Stimulated activated naive CD8-positive, alpha-beta T cell treated with anti-CD3 and anti-CD28 coated beads, Interleukin-15, amount 100 ng/mL, for 72 hours (primary cell): ENCODE measurements around the gene ZEB1.
"Not testable (repeated sequence)": the region's sequence is repeated elsewhere in the genome, so short reads cannot be mapped to it uniquely, and the experiment has no call there.

Source experiments
- ATAC-seq: fragments of 150-1000 bp; cut with Tn5 transposase; 2 replicates; pipeline ENCODE4 v1.10.0; 2021; ENCODE audit warnings: mild to moderate bottlenecking, moderate library complexity
- DNase-seq, 2 donors: peaks; one replicate each; pipeline ENCODE4 v3.0.0; 2021 to 2022
- H3K27ac Mint-ChIP-seq, 2 donors: one replicate each; pipeline ENCODE4 v1.8.0; 2022; ENCODE audit warnings: mild to moderate bottlenecking in 2 of 2, mixed read lengths in 2 of 2, moderate library complexity in 2 of 2
- H3K27me3 Mint-ChIP-seq: one replicate; pipeline ENCODE4 v1.8.0; 2022; ENCODE audit warnings: mixed read lengths
- H3K4me1 Mint-ChIP-seq: one replicate; pipeline ENCODE4 v1.8.0; 2022; ENCODE audit warnings: mild to moderate bottlenecking, mixed read lengths
- H3K4me3 Mint-ChIP-seq, 2 donors: one replicate each; pipeline ENCODE4 v1.8.0; 2022; ENCODE audit warnings: mild to moderate bottlenecking in 2 of 2, mixed read lengths in 2 of 2, moderate library complexity in 1 of 2
- H3K9me3 Mint-ChIP-seq, 2 donors: one replicate each; pipeline ENCODE4 v1.8.0; 2022; ENCODE audit warnings: mixed read lengths in 2 of 2

Gene ZEB1

DNA sequence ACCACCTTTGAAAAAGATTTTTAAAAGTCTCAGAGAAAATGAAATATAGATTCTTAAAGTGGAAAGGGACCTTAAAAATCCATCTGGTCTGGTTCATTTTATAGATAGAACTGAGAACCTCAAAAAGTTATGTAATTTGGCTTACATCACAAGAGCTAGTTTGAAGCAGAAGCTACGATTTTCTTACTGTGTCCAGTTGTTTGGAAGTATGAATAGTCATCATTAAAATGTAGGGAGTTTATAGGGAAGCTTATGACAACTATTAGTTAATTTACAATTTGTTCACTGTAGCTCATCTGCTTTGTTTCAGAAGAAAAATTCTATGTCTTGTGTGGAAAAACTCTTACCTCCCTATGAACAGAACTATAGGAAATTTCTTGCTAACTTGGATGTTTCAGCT is 26.9 kb downstream of the ZEB1 start:
- Mint-ChIP-seq H3K27me3 (no peaks in the 10 kb centered on the region), H3K9me3 (no peaks in the 10 kb centered on the region), H3K4me3 (peak overlapping the region in 1 of 2 donors; percentile 5), H3K4me1 (peaks cover 55% of the 10 kb centered on the region), H3K27ac (no peak overlapping the region)
- ATAC-seq (no peak), DNase-seq (no peak)

DNA sequence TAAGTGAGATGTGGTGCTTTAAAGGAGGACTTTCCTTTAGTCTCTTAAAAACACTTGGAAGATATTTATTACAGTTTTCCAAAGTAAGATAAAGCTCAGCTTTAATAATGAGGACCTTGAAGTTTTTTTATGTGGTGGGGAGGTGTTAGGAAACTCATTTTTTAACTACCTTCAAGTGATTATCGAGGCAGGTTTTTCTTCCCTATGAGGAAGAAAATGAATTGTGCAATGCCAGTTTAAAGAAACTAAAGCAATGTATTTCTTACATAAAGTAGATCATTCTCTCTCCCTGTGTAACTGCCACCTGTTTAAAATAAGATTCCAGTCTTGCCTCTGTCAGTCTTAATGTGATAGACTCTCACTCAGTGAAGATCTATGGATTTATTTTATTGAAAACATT is 27.9 kb downstream of the ZEB1 start:
- no peaks in the 10 kb centered on the region for H3K9me3 Mint-ChIP-seq
- no peak for ATAC-seq
- no peaks in the 10 kb centered on the region for H3K27me3 Mint-ChIP-seq
- H3K27ac Mint-ChIP-seq, result no peak overlapping the region
- no peak overlapping the region for H3K4me3 Mint-ChIP-seq
- H3K4me1 Mint-ChIP-seq, result peaks cover 55% of the 10 kb centered on the region
- no peak for DNase-seq

DNA sequence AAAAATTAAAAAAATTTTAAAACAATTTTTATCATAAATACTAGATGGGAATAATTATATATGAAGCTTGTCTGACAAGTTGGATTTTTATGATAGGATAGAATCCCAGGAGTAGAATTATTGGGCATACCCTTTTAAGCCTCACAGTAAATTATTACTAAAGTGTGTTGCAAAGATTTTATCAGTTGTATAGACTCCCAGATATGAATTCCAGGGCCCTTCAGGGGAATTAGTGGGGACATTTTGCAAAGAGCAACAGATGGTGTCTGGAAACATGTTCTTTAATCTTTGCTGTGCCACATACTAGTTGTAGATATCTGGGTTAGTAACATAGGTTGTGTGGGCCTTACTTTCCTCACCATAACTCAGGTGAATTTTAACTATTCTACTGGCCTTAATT is 28.7 kb downstream of the ZEB1 start:
- H3K27me3 Mint-ChIP-seq, result no peaks in the 10 kb centered on the region
- no peak for DNase-seq
- no peak for ATAC-seq
- no peak overlapping the region for H3K27ac Mint-ChIP-seq
- H3K4me3 Mint-ChIP-seq, result peak overlapping the region; percentile 54 to 66
- peaks cover 63% of the 10 kb centered on the region for H3K4me1 Mint-ChIP-seq
- no peaks in the 10 kb centered on the region for H3K9me3 Mint-ChIP-seq

DNA sequence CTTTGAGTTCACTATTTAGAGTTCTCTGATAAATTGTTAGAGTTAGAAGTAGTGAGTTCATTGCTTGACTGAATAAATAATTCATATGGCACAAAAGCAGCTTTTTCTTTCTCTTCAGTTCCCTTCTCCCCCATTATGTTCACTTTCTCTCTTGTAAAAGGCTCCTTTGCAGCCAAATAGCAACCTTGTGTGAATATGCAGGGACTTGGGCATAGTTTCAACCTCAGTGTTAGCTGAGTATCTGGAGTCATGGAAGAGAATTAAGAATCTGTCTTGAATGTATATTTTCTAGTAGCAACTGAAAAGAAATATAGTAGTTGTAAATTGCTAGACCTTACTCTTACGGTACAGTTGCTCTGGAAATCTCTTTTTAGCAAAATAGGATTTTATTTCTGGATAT is 31.9 kb downstream of the ZEB1 start:
- ATAC-seq (no peak), DNase-seq (no peak)
- Mint-ChIP-seq H3K9me3 (no peaks in the 10 kb centered on the region), H3K27me3 (no peaks in the 10 kb centered on the region), H3K27ac (no peak overlapping the region), H3K4me1 (peaks cover 72% of the 10 kb centered on the region), H3K4me3 (no peak overlapping the region)

- H3K4me3 Mint-ChIP-seq, result no peak overlapping the region
- ATAC-seq (no peak), DNase-seq (no peak)
- peaks cover 67% of the 10 kb centered on the region for H3K4me1 Mint-ChIP-seq
- H3K27me3 Mint-ChIP-seq, result no peaks in the 10 kb centered on the region
- no peak overlapping the region for H3K27ac Mint-ChIP-seq
- no peaks in the 10 kb centered on the region for H3K9me3 Mint-ChIP-seq
Measured at GRCh38 chr10:31352436-31353226, 33.6 kb downstream of the ZEB1 start.

DNA sequence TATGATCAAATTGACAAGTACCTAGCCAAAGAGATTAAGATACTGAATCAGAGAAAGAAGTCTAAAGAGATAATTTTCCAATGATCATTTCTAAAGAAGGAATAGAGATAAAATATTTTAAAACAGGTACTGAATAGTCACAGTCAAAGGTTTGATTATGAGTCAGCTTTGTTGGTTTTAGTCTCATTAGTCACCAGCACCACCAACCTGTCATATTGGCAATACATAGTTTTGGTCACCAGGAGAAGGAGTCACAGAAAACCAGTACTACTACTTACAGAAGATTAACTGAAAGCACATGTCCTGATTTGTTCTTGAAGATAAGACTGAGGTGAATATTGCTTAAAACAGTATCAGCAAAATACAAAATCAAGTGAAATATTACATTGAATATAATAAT is 34.6 kb downstream of the ZEB1 start:
- no peaks in the 10 kb centered on the region for H3K9me3 Mint-ChIP-seq
- H3K4me1 Mint-ChIP-seq, result peaks cover 63% of the 10 kb centered on the region
- H3K27me3 Mint-ChIP-seq, result no peaks in the 10 kb centered on the region
- ATAC-seq (peak; percentile 100), DNase-seq (peak; percentile 29 to 44)
- peak overlapping the region in 1 of 2 donors; percentile 77 for H3K27ac Mint-ChIP-seq
- H3K4me3 Mint-ChIP-seq, result peak overlapping the region; percentile 17 to 35

DNA sequence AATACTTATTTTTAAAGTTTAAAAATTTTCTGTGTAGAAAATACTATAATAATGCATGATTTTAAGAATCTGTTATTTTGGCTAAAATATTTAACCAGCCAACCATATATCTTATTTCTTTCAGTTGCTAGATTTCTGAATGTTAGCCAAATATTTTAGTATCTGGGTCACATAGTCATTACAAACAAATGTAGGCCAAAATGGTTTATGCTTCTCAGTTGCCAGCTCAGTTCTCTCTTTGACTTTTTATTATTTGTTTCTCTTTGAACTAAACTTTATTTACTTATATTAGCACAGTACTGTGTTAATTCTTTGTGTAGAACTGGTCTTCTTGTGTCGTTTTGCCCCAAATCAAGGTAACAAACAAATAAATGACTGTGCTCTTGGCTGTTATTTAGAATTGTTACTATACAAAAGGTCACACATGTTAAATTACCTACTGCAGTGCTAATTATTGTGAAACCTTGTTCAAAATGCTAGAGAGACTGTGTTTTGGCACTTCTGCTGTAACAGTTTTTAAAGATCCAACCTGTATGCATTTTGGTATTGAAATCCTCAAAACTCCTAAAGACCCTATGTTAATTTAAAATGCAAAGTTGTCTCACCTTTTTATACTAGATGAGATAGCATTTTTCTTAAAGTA is 39.8 kb downstream of the ZEB1 start:
- Mint-ChIP-seq H3K4me1 (peaks cover 42% of the 10 kb centered on the region), H3K27me3 (no peaks in the 10 kb centered on the region), H3K27ac (no peak overlapping the region), H3K4me3 (no peak overlapping the region), H3K9me3 (peaks cover 4 to 6% of the 10 kb centered on the region in 2 donors)
- no peak for DNase-seq
- ATAC-seq, result no peak

- DNase-seq (no peak), ATAC-seq (no peak)
- H3K27ac Mint-ChIP-seq, result no peak overlapping the region
- peaks cover 36% of the 10 kb centered on the region for H3K4me1 Mint-ChIP-seq
- H3K4me3 Mint-ChIP-seq, result no peak overlapping the region
- peaks cover 4 to 6% of the 10 kb centered on the region in 2 donors for H3K9me3 Mint-ChIP-seq
- no peaks in the 10 kb centered on the region for H3K27me3 Mint-ChIP-seq
Measured at GRCh38 chr10:31359979-31360378, 41.0 kb downstream of the ZEB1 start.

DNA sequence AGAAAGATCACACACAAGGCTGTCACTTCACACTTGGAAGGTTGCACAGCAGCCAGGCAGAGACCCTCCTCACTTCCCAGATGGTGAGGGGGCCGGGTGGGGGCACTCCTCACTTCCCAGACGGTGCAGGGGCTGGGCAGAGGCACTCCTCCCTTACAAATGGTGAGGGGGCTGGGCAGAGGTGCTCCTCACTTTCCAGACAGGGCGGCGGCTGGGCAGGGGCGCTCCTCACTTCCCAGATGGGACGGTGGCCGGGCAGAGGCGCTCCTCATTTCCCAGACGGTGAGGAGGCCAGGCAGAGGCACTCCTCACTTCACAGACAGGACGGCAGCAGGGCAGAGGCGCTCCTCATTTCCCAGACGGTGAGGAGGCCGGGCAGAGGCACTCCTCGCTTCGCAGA is 42.5 kb downstream of the ZEB1 start:
- not testable (repeated sequence) for H3K27ac Mint-ChIP-seq, H3K27me3 Mint-ChIP-seq, H3K9me3 Mint-ChIP-seq, DNase-seq, H3K4me3 Mint-ChIP-seq, ATAC-seq
- H3K4me1 Mint-ChIP-seq, result peaks cover 27% of the 10 kb centered on the region

DNA sequence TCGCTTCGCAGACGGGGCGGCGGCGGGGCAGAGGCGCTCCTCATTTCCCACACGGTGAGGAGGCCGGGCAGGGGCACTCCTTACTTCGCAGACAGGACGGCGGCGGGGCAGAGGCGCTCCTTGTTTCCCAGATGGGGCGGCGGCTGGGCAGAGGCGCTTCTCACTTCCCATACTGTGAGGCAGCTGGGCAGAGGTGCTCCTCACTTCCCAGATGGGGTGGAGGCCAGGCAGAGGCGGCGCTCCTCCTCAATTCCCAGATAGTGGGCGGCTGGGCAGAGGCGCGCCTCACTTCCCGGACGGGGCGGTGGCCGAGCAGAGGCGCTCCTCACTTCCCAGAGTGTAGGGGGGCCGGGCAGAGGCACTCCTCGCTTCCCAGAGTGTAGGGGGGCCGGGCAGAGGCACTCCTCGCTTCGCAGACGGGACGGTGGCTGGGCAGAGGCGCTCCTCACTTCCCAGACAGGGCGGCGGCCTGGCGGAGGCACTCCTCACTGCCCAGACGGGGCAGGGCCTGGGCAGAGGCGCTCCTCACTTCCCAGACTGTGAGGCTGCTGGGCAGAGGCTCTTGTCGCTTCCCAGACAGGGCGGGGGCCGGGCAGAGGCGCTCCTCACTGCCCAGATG is 43.1 kb downstream of the ZEB1 start:
- H3K9me3 Mint-ChIP-seq, result peaks cover 4 to 6% of the 10 kb centered on the region in 2 donors
- H3K27me3 Mint-ChIP-seq, result no peaks in the 10 kb centered on the region
- DNase-seq (no peak), ATAC-seq (no peak)
- no peak overlapping the region for H3K27ac Mint-ChIP-seq
- peaks cover 21% of the 10 kb centered on the region for H3K4me1 Mint-ChIP-seq
- no peak overlapping the region for H3K4me3 Mint-ChIP-seq

DNA sequence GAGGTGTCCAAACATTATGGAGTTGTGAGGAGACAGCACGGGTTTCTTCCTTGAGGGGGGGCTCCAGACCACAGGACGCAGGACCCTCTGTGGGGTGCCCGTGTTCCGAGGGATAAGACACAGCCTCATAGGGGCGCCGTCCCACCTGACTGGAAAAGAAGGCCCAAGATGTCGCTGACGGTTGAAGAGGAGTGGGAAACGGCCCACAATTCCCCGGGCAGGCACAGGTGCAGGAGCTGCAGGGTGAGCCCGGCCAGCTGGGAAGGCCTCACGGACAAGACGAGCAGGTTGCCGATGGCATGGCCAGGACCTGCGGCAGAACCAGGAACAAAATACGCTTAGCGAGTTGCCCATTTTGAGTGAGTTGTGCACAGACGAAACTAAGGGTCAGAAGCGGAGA is 44.7 kb downstream of the ZEB1 start:
- H3K9me3 Mint-ChIP-seq, H3K4me3 Mint-ChIP-seq, DNase-seq, ATAC-seq, H3K27me3 Mint-ChIP-seq: not testable (repeated sequence)
- H3K4me1 Mint-ChIP-seq, result peaks cover 10% of the 10 kb centered on the region
- H3K27ac Mint-ChIP-seq, result peak overlapping the region in 1 of 2 donors; percentile 27

GRCh38 chr10:31364238-31364637 is 45.2 kb downstream of the ZEB1 start:
- not testable (repeated sequence) for H3K4me3 Mint-ChIP-seq, H3K27ac Mint-ChIP-seq, H3K27me3 Mint-ChIP-seq, H3K9me3 Mint-ChIP-seq, ATAC-seq, DNase-seq
- peaks cover 10% of the 10 kb centered on the region for H3K4me1 Mint-ChIP-seq

DNA sequence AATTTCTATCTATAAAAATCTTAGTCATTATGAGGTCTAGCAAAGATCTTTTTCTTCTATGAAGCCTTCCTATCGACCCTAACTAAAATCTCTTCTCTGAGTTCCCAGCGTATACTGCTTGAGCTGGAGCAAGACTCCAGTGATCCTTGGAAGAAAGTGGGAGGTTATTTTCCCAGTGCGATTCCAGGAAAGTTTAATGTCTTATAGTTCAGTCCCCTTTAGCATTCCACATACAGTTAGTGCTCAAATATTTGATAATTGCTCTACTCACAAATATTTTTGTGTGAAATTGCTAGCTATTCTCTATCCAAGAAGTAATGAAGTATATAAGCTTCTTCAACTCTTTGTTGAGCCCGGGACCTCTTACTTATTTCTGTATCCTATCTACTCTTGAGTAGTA is 47.7 kb downstream of the ZEB1 start:
- DNase-seq, result no peak
- no peak for ATAC-seq
- H3K9me3 Mint-ChIP-seq, result peaks cover 4 to 6% of the 10 kb centered on the region in 2 donors
- no peak overlapping the region for H3K4me3 Mint-ChIP-seq
- H3K27me3 Mint-ChIP-seq, result no peaks in the 10 kb centered on the region
- peaks cover 34% of the 10 kb centered on the region for H3K4me1 Mint-ChIP-seq
- H3K27ac Mint-ChIP-seq, result no peak overlapping the region

- H3K4me1 Mint-ChIP-seq, result peaks cover 31% of the 10 kb centered on the region
- peaks cover under 1% of the 10 kb centered on the region in 2 donors for H3K9me3 Mint-ChIP-seq
Measured at GRCh38 chr10:31368724-31369123, 49.7 kb downstream of the ZEB1 start.

DNA sequence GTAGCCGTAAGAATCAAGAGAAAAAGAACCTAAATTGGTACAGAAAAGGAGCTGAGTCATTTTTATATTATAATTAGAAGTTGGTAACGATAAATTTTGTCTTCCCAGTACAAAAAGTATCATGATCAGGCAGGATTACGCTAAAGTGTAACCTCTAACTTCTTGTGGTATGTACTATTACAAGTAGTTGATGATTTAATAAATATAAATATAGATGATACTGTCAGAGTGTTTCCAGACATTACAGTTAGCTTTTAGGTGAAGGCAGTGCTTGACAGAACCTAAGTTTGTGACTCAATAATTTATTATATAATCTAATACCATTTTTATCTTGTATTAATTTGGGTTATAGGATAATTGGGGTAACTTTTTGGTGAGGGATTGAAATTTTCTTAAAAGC is 53.4 kb downstream of the ZEB1 start:
- Mint-ChIP-seq H3K27me3 (no peaks in the 10 kb centered on the region), H3K27ac (no peak overlapping the region), H3K4me3 (no peak overlapping the region), H3K4me1 (peaks cover 29% of the 10 kb centered on the region), H3K9me3 (no peaks in the 10 kb centered on the region)
- ATAC-seq (no peak), DNase-seq (no peak)

More at GRCh38 chr10:31368724-31369123, 49.7 kb downstream of the ZEB1 start:
- no peak for ATAC-seq
- H3K27me3 Mint-ChIP-seq, result no peaks in the 10 kb centered on the region
- no peak for DNase-seq
- H3K4me3 Mint-ChIP-seq, result no peak overlapping the region
- H3K27ac Mint-ChIP-seq, result no peak overlapping the region

DNA sequence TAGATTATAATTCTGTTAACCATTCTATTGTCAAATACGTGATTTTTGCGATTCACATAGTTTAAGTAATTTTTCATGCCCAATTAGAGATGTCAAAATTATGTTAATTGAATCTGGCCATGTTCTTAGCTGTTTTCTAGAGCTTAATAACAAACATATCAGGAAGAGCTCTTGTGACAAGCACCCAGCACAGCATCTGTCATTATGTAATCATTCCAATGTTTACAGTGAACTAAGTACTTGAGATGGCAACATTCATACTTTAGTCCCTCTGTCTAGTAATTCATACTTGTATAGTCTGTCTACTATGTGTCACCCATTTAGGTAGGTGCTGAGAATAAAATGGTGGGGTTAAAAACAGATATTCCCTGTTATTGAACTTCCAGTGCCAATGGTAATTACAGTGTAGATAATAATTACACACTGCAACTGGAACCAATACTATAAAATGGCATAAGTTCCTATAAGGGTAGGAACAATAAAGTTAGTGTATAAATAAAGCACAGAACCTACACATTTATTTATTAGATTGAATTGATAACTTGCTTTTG is 55.2 kb downstream of the ZEB1 start:
- peaks cover 26% of the 10 kb centered on the region for H3K4me1 Mint-ChIP-seq
- ATAC-seq (no peak), DNase-seq (no peak)
- no peaks in the 10 kb centered on the region for H3K9me3 Mint-ChIP-seq
- no peak overlapping the region for H3K27ac Mint-ChIP-seq
- no peak overlapping the region for H3K4me3 Mint-ChIP-seq
- H3K27me3 Mint-ChIP-seq, result no peaks in the 10 kb centered on the region
